OCI-LY1 (cell line): Measurements from ENCODE around the gene COL8A1.

Source experiments
- CTCF ChIP-seq: fragments of 200-600 bp; sonication (generic), shearing (Covaris generic); IDR thresholded peaks from 2 replicates; pipeline ENCODE4 v1.5.1; 2017; ENCODE audit warnings: mild to moderate bottlenecking, antibody characterized with exemption, low read length, moderate library complexity, mixed read lengths
- EZH2 ChIP-seq: fragments of 200-600 bp; sonication (generic), shearing (Covaris generic); IDR thresholded peaks from 2 replicates; pipeline ENCODE4 v1.8.0; 2017; ENCODE audit warnings: borderline replicate concordance, mixed run types, mild to moderate bottlenecking, antibody characterized with exemption, low read length, moderate library complexity, mixed read lengths

- TF ChIP-seq CTCF (no peak), EZH2 (no peak)
These were observed 13.1 kb downstream of the COL8A1 start for GRCh38 chr3:99651531-99651930.
